Skin of body (tissue), 2 donors: Measurements from ENCODE around the gene EPHB4. TPM values are rescaled to one million over a fixed set of nuclear protein-coding genes. Genes with fewer than 3 reads are reported as not detected.
A peak's percentile ranks its signal among the peaks of the same experiment; 100 is the strongest.
"Not testable (repeated sequence)": the region's sequence is repeated elsewhere in the genome, so short reads cannot be mapped to it uniquely, and the experiment has no call there.

Experiments
- DNase-seq: peaks from one replicate; lab custom pipeline; 2025; lab: John Stamatoyannopoulos, UW
- total RNA-seq: library from RNA; depleted of rRNA; stranded (reverse); fragments of >200 nt; gene quantifications from one replicate; pipeline ENCODE4 v1.2.3, GENCODE V29; 2014

EPHB4 gene
- total RNA-seq, 1 donor from 2014 or later: 54.6 TPM

- no peak for DNase-seq
Measured at GRCh38 chr7:100822236-100823139, 4.8 kb downstream of the EPHB4 start.

DNA sequence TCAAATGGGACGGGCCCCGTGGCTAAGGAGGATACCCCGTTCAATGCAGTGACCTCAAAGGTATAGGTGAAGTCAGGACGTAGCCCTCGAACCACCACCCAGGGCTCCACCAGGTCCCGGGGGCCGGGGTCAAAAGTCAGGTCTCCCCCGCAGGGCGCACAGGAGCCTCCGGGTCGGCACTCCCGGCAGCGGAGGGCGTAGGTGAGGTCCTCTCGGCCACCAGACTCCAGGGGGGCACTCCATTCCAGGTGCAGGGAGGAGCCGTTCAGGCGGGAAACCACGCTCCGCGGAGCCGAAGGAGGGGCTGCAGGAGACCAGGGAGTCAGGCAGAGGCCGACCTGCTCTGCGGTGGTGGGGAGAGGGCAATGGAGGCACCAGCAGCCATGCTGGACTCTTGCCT lies 7.7 kb downstream of the EPHB4 start:
- no peak for DNase-seq

- no peak for DNase-seq
Measured at GRCh38 chr7:100818825-100819224, 8.5 kb downstream of the EPHB4 start.

- no peak for DNase-seq
Measured at GRCh38 chr7:100818366-100818765, 9.0 kb downstream of the EPHB4 start.

DNA sequence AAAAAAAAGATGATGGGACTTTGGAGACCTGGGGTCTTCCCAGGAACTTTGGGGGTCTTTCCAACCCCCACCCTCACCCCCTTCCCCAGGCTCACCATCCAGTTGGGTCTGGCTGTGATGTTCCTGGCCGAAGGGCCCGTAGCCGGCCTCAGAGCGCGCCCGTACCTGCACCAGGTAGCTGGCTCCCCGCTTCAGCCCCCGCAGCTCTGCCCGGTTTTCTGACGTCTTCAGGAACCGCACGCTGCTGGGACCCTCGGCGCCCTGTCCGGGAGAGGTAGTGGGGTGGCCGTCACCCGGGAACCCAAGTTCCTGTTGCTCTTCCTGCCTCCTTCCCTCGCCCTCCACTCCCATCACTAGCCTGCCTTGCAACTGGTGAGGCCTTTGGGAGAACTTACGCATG lies 10.2 kb downstream of the EPHB4 start:
- DNase-seq: no peak

GRCh38 chr7:100816515-100816914 lies 10.8 kb downstream of the EPHB4 start:
- not testable (repeated sequence) for DNase-seq

DNA sequence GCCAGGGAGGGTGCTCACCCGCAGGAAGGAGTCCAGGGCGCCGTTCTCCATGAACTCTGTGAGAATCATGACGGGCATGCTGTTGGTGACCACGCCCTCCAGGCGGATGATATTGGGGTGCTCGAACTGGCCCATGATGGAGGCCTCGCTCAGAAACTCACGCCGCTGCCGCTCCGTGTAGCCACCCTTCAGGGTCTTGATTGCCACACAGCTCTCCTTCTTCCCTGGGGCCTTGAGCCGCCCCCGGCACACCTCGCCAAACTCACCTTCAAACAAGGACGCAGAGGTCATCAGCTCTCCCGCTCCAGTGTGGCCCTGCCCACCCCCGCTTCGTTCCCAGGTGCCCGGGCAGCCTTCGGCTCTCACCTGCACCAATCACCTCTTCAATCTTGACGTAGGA lies 14.6 kb downstream of the EPHB4 start:
- DNase-seq: no peak

DNA sequence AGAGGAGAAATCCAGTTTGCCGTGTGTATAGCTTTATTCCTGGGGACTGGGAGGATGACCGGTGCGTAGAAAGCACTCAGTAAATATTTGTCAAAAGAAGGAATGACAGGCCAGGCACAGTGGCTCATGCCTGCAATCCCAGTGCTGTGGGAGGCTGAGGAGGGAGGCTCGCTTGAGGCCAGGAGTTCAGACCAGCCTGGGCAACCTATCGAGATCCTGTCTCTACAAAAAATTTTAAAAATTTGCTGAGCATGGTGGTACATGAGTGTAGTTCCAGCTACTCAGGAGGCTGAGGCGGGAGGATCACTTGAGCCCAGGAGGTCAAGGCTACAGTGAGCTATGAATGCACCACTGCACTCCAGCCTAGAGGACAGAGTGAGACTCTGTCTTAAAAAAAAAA lies 15.8 kb downstream of the EPHB4 start:
- no peak for DNase-seq

GRCh38 chr7:100808354-100808875 lies 18.9 kb downstream of the EPHB4 start:
- no peak for DNase-seq

GRCh38 chr7:100806883-100807282 lies 20.4 kb downstream of the EPHB4 start:
- not testable (repeated sequence) for DNase-seq

- DNase-seq: no peak
Measured at GRCh38 chr7:100806276-100806675, 21.0 kb downstream of the EPHB4 start.

GRCh38 chr7:100804681-100805431 lies 22.5 kb downstream of the EPHB4 start:
- DNase-seq: no peak

DNA sequence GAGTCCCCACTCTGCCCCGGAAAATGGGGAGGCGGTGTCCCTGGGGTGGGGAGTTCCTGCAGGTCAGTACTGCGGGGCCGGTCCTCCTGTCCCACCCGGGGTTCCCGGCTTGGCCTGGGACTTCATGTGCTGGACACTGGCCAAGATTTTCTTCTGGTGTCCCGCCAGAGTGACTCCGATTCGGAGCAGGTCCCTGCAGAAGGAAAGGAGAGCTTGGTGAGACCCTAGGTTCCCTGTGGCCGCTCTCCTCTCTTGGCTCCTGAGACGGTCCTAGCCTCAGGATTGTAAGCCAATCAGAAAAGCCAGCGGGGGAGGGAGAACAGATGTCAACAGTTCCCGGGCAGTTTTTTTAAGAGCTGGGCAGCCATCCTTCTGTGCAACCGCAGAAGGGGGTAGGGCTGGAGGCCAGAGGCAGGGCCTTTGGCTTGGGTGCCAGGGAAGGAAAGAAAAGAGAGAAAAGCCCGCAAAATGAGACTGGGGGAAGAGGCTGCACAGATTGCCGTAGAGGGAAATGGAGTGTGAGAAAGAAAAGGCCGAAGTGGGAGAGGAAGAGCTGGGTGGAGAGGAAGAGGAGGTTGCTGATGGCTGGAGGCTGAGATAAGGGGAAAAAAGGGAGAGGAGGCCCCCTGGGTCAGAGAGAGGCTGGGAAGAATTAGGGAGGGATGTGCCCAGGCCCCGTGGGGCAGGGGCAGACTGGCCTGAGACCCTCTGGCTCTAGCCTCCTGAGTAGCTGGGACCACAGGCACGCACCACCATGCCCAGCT lies 23.7 kb downstream of the EPHB4 start:
- peak; percentile 13 for DNase-seq

GRCh38 chr7:100802951-100803350 lies 24.4 kb downstream of the EPHB4 start:
- no peak for DNase-seq

- DNase-seq: peak; percentile 50
Measured at GRCh38 chr7:100801833-100802568, 25.3 kb downstream of the EPHB4 start.

GRCh38 chr7:100799037-100799896 lies 28.1 kb downstream of the EPHB4 start:
- peak; percentile 18 for DNase-seq

DNA sequence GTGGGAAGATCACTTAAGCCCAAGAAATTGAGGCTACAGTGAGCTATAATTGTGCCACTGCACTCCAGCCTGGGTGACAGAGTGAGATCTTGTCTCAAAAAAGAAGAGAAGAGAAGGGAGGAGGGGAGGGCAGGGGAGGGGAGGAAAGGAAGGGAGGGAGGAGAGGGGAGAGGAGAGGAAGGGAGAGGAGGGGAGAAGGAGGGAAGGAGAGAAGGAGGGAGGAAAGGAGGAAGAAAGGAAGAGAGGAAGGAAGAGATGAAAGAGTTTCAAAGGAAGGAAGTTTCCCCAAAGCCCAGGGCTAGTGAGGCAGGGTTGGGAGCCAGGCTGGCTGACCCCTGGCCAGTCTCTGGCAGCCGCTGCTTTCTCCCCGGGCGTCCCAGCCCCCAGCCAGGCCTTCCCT lies 32.6 kb downstream of the EPHB4 start:
- no peak for DNase-seq

DNA sequence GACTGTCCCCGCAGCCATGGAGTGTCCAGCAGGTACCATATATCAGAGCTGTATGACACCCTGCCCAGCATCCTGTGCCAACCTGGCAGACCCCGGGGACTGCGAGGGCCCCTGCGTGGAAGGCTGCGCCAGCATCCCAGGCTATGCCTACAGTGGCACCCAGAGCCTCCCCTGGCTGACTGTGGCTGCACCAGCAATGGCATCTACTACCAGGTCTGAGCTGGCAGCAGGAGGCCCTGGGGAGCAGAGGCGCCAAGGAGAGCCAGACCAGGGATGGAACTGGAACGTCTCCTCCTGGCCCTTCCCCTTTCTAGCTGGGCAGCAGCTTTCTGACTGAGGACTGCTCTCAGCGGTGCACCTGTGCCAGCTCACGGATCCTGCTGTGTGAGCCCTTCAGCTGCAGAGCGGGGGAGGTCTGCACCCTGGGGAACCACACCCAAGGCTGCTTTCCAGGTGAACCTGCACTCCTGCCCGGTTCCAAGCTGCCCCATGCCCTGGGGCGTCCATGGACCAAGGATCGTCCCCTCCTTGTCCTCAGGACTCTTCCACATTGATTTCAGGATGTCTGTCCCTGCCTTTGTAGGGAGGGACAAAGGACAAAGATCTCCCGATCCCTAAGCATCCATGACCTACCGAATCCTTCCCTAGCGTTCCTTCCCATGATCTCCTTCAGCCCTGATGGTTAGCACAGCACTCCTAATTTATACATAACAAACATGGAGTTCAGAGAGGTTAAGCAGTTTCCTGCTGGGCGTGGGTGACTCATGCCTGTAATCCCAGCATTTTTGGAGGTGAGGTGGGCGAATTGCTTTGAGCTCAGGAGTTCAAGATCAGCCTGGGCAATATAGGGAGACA lies 33.3 kb downstream of the EPHB4 start:
- no peak for DNase-seq
